HG02852 (cell line): ENCODE data around the gene FAM200B.

Experiments
- ATAC-seq: cut with Tn5 transposase; IDR thresholded peaks from one replicate; pipeline ENCODE4 v1.9.1; 2021; ENCODE audit warnings: mild to moderate bottlenecking, moderate library complexity; ENCODE audit not compliant: unreplicated experiment

Gene FAM200B

DNA sequence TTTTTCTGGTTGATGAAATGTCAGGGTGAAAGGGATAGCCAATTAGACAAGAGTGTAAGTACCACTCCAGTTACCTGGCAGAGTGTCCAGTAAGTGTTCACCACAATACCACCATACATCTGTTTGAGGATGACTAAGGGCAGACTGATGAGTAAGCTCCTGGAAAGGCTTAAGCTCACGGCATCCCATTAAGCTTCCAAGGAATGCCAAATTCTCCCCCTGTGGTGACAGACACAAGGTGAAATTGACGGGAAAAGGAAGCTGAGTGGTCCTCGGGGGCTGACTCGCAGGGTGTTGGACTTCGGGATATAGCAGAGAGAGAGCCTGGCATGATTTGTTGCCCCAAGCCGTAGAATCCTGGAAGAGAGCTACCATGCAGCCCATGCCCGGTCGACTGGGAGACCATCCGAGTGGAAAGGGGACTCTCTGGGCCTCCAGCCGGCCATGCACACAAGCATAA lies 13.6 kb downstream of the FAM200B start:
- no peak for ATAC-seq

DNA sequence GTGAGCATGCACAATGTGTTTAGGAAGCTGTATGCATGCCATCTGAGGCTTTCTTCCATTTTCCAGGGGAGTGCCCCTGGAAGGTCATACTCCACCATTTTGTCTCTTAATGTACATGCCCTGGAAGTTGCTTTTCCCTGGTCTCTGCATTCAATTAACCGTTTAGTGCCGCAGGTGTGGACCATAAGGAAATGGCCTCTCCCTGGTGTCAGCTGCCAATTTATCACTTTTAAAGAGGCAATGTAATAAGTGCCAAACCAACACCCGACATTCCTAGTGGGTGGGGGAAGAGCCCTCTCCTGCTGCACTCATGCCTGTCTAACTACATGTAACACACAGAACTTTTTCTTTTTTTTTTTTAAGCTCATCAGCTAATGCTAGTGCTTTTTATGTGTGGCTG lies 14.1 kb downstream of the FAM200B start:
- ATAC-seq = no peak

DNA sequence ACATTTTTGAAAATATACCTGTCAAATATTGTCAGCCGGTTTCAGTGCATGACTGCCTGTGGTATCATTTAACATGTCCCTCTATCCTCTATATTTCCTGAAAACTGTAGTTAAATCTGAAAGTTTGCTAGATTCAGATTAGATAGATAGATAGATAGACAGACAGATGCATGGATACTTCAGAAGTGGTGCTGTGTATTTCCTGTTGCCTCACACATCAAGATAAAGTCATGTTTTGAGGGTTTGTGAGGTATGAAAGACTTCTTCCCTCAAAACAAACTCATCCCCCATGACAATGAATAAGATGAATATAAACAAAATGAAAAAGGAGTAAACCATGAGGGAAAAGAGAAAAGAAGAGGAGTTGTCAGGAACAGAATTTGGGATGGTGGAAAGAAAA lies 15.2 kb downstream of the FAM200B start:
- ATAC-seq = no peak

DNA sequence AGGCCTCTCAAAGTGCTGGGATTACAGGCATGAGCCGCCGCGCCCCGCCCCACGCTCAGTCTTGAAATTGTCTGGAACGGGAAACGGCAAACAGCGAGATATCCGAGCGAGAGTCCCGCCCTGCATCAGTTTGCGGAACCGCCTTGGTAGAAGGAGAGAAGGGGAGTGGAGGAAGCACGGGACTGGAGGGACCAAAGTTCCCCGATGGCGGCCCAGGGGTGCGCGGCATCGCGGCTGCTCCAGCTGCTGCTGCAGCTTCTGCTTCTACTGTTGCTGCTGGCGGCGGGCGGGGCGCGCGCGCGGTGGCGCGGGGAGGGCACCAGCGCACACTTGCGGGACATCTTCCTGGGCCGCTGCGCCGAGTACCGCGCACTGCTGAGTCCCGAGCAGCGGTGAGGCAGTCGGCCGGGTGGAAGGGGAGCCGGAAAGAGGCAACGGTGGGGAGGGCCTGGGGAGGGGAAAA lies 21.3 kb downstream of the FAM200B start, which contains the start of gene BST1:
TSS of gene BST1 (plus strand) at position 125 of the 463 bp plus-strand sequence. CDS start at position 205, 80 bp downstream.
- ATAC-seq = peak; percentile 71

DNA sequence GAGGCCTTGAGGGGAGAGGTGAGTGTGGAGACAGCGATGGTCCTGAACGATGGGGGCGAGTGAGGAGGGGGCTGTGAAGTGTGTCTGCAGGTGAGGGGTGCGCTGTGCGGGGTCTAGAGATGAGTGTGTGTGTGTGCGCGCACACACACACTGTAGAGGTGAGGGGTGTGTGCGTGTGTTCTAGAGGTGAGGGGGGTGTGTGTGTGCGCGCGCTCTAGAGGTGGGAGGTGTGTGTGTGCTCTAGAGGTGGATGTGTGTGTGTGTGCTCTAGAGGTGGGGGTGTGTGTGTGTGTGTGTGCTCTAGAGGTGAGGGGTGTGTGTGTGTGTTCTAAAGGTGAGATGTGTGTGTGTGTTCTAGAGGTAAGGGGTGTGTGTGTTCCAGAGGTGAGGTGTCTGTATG lies 21.8 kb downstream of the FAM200B start:
- no peak for ATAC-seq

DNA sequence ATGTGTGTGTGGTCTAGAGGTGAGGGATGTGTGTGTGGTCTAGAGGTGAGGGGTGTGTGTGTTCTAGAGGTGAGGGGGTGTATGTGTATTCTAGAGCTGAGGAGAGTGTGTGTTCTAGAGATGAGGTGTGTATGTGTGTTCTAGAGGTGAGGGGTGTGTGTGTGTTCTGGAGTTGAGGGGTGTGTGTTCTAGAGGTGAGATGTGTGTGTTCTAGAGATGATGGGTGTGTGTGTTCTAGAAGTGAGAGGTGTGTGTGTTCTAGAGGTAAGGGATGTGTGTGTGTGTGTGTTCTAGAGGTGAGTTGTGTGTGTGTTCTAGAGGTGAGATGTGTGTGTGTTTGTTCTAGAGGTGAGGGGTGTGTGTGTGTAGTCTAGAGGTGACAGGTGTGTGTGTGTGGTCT lies 22.5 kb downstream of the FAM200B start:
- ATAC-seq = no peak

DNA sequence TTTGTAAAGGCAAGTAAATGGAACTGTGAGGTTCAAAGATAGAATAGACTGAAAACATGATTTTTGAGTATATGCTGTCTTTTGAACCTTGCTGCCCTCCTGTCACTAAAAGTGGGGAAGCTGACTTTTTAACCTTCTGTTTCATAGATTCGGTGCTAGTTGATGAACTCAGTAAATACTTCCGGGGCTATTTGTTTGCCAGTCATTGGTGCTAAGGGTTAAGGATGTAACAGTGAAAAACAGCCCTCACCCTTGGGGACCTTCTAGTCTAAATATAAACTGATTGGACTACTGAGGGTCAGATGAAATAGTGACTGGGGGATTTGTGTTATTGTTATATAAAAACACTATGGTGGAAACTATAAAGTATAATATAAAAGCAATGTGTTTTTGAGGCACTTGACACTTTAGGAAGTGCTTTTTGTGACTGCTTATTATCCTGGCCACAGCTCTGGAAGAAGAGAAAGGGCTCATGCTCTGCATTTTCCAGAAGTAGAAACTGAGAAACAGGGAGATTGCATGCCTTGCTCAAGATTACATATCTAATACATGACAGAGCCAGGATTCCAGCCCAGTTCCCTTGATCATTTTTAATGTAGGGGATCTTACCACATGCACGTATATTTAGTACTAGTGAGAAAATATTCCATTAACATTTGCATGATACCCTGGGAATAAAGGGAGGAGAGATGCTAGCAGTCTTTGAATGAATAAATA lies 25.2 kb downstream of the FAM200B start:
- ATAC-seq = no peak

DNA sequence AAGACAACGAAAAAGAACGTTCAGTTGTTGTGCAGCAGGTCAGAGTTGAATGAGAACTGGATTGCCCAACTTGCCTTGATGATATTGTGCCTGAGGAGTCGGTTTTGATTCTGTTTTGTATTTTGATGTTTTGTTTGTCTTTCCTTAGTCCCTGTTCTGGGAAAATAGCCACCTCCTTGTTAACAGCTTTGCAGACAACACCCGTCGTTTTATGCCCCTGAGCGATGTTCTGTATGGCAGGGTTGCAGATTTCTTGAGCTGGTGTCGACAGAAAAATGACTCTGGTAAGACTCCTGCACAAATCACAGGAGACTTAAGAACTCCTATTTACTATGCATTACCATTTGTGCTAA lies 25.7 kb downstream of the FAM200B start:
- ATAC-seq = no peak

DNA sequence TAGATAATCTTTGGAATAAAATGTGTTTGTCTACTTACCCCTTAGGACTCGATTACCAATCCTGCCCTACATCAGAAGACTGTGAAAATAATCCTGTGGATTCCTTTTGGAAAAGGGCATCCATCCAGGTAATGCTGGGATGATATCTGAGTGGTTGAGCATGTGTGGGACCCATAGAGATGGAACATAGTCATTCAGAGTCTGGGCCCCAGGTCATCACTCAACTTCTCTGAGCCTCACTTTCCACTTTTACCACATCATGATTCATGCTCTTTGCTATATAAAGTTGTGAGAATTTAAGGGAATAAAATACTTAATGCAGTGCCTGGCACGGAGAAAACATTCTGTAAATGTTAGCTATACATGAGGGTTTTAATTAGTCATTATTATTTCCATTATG lies 30.1 kb downstream of the FAM200B start:
- no peak for ATAC-seq

DNA sequence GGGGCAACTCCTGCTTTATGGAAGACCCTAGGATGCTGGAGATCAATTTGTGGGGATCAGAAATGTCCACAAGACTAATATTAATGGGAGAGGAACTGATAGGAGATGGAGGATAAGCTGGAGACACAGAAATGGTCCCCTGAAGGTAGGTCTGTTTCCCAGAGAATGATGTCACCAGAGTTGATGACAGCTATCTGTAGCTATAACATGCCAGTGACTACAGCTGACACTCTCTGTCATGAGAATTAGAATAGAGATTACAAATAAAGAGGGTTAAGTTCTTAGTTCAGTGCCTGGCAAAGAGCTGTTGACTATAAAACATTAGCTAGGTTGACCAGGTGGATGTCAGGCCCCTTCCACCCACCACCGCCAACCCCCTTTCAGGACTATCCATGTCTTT lies 30.6 kb downstream of the FAM200B start:
- ATAC-seq = no peak

DNA sequence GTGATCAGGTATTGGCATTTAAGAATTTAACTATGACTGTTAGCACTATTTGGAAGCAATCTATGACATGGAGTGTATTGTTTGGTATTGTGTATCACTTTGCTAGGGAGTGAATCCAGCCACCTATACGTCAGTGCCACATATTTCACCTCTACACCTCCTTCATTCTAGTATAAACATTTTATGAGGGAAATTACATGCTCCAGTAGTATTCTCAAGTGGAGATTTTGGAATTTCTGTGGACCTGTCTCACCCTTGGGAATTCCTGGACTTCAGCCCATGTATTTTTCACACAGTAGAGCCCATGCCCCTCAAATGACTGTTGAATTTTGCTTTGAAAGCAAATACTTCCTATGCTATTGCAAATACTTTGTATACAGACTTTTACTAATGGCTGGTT lies 32.5 kb downstream of the FAM200B start:
- no peak for ATAC-seq

DNA sequence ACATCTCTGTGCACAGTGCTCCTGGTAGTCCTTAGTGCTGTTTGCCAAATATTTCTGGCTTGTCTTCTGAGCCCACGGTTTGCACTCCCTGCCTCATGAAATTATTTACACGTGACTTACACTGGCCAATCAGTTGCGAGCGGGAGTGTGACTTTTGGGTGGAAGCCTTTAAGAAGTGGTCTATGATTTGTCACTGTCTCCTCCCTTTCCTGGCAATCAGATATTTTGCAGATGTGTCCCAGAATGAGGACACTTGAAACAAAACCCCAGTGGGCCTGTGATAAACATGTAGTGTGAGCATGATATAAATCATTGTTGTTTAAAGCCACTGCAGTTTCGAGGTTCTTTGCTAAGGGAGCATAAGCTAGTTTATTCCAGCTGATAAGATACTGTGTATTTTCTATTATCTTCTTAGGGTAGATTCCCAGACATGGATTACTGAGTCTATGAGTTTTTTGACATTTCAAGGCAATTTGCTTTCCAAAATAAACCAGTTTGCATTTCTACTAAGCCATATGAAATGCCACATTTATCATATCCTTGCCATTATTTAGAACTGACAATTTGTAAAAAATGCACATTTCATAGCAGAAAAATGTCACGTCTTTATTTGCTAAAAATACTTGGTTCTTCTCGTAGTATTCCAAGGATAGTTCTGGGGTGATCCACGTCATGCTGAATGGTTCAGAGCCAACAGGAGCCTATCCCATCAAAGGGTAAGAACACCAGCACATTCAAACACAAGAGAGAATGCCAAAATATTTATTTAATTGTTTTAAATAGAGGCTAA lies 33.2 kb downstream of the FAM200B start:
- ATAC-seq = no peak

DNA sequence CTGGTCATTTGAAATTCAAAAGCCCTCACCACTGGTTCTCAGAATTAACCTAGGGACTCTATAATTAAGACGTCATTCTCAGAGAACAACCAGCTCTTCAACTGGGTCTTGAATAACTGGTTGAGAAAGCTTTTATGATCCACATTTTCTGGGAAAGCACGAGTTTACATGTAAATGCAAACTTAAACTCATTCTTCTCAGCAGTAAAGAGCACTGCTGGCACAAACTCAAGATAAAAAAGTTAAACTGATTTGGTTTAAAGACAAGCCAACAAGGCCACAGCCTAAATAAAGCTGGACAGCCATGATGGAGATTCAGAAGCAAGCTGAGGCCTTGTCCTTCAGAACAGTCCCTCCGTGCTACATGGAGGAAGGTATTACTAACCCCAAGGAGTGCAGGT lies 34.5 kb downstream of the FAM200B start:
- no peak for ATAC-seq

DNA sequence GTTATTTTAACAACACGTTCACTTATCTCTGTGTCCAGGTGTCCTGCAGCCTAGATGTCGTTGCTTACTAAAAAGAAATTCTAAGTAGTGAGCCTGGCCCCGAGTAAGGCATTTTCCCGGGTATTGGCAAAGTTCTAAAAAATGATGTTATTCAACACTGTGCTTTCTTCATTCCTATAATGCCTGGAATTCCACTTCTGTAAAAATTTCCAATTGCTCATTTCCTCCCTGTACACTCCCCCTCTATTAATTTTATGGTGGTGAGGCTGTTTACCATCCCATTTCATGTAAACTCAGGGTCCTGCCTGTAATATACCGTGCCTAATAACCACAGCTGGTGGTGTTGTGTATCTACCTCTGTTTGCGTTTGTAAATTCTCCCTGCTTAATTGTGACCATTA lies 35.5 kb downstream of the FAM200B start:
- no peak for ATAC-seq

DNA sequence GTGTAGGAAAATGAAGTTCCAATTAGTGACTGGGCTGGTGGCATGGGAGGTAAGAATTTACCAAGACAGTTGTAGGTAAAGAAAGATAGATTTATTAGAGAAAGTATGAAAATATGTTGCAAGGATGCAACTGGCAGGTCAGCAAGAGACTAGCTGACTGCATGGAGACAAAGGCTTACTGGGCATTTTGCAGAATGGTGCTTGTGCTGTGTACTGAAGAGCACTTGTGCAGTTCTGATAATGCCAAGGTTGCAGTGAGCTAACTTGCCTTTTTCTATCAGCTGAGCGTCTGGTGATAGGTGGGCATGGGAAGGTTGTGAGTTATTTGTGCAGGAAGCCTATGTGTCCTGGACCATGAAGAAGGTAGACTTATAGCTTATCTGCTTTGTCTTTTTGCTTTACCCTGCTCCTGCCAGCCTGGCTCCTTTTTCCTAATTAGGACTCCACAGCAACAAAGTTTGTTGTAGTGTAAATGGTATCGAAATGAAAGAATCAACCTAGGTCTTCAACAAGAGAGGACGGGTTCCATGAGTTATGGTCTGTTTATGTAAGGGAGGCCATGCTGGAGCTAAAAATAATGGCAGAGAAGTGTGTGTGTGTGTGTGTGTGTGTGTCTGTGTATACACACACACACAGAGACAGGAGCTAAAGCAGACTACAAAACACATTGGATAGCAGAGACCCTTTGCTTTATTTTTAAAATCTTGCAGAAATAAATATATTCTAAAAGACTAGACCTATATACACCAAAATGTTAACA lies 36.2 kb downstream of the FAM200B start:
- ATAC-seq = no peak

DNA sequence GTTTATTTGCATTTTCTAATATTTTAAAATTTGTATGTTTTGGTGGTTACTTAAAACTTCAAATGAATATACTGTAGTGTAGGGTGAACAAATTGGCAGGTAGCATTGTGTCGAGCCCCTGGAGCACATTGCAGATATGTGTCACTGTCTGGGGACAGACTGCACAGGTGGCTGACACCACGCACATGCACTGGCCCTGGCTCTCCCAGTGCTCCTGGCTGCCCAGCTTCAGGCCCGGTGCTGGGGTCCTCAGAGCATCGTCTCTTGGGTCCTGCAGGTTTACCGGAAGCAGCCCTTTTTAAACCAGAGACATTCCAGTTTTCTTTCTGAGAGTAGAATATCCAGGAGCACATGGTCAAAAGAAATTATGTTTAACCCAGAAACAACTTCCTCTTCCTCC lies 36.8 kb downstream of the FAM200B start:
- ATAC-seq = no peak

DNA sequence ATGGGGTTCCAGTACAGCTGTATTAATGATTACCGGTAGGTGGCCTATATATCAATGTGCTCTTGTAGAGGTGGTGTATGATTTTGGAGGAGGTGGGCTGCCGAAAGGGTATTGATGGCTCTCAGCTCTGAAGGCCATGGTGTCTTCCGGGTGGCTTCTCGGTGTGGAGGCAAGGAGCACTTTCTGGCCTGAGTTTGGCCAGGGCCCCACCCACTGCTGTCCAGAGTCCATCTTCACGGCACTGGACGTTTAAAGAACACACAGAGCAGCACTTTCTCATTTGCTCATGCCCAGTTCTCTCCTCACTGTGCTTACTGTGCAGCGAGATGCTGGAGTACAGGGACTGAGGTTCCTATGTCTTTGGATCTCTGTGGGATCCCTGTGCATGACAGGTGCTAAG lies 37.3 kb downstream of the FAM200B start:
- ATAC-seq = no peak

DNA sequence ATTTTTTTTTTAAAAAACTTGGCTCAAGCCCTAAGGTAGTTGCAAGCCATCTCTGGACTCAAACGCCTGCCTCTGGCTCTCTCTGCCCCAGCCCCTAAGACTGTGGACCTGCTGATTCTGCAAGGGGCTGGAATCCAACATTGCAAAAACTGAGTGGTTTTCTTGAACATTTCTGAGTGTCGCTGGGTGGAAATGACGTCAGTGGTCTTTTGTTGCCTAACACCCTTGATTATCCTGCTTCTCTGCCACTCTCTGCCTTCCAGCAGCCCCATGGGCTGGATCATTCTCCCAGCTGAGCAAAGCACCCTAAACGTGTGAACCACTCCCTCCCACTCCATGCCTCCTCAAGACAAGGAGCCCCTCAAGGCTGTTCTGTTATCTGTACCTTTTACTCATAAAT lies 37.9 kb downstream of the FAM200B start:
- ATAC-seq = no peak

DNA sequence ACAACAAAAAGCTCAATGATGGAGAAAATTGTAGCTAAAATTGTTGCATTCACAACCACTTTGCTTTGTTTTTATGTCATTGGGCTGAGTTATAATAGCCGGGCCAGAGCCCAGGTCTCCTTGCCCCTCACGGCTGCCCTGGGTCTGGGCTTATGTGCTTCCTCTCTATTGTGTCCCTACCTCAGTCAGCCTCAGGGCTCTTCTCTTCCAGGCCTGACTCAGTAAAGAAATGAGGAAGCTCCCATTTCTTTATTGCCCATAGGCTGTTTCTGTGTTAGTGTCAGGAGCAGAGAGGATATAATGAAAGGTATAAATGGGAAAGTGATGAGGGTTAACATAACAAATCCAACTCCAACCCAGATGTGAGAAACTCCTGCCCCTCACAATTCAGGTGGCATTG lies 39.2 kb downstream of the FAM200B start:
- ATAC-seq = no peak

DNA sequence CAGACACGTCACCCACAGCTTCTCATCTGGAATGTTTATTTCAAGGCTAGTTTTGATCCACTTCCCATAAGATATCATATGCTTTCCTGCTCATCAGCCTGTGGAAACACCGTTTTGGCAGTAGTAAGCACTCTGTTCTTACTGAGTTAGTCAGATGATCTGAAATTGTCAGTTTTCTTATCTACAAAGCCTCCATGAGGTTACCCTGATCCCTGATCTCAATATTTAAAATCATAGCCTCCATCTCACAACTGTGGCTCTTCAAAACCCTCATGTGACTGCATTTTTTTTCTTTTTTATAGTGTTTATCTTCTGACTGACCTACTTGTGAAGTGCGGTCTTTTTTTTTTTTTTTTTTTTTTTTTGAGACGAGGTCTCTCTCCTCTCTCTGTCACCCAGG lies 44.0 kb downstream of the FAM200B start:
- no peak for ATAC-seq

DNA sequence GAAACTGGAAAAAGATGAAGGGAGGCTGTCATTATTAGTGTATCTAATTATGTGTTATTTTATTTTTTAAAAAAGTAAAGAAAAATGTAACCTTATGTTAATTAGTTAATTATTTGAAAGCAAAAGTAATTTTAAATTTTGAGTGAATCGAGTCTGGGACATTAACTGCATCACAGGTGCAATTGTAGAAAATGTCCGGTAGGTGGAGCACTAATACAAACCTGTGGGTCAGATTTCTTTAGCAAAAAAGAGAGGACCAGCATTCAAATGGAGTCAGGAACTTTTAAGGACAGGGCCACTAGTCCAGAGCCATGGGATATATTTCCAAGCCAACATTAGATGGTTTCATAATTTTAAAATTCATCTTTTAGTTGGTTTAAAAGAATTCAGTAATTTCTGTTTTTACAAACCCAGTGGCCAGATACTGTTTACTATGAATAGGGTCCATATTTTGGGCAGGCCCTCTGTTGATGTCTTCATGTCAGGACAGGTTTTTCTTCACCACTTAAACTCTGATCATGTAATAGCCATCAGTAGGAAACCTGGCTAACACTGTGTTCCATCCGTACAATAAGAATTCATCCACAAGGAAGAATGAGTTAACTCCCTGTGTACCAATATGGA lies 48.4 kb downstream of the FAM200B start:
- ATAC-seq = peak; percentile 73
